SKM-1 (cell line): ENCODE measurements around the gene GUCY2F.

Experiments
- DNase-seq: peaks from one replicate; lab custom pipeline; 2025; ENCODE audit not compliant: unreplicated experiment; lab: John Stamatoyannopoulos, UW

The GUCY2F gene

GRCh38 chrX:109344678-109345077 is 137.2 kb downstream of the GUCY2F start:
- no peak for DNase-seq

GRCh38 chrX:109344101-109344500 is 137.8 kb downstream of the GUCY2F start:
- DNase-seq, result no peak

- DNase-seq, result no peak
Observed at GRCh38 chrX:109343671-109344070, 138.2 kb downstream of the GUCY2F start.

GRCh38 chrX:109336141-109336540 is 145.7 kb downstream of the GUCY2F start:
- DNase-seq, result no peak

- DNase-seq, result no peak
Observed at GRCh38 chrX:109327251-109327650, 154.6 kb downstream of the GUCY2F start.
